ENCODE data around the gene MED25.

The MED25 gene

DNA sequence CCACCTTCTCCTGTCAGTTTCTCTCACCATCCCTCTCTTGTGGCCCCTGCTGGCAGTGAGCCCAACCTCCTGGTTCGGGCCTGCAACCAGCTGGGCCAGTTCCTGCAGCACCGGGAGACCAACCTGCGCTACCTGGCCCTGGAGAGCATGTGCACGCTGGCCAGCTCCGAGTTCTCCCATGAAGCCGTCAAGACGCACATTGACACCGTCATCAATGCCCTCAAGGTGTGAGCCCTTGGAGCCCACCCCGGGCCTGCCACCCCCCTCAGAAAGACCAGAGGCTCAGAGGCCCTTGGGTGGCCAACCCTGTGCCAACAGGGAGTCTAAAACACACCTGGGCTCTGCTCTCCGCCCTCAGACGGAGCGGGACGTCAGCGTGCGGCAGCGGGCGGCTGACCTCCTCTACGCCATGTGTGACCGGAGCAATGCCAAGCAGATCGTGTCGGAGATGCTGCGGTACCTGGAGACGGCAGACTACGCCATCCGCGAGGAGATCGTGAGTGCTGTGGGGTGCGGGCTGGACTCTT is 18.8 kb upstream of the MED25 start:
- DNase-seq: no peak

DNA sequence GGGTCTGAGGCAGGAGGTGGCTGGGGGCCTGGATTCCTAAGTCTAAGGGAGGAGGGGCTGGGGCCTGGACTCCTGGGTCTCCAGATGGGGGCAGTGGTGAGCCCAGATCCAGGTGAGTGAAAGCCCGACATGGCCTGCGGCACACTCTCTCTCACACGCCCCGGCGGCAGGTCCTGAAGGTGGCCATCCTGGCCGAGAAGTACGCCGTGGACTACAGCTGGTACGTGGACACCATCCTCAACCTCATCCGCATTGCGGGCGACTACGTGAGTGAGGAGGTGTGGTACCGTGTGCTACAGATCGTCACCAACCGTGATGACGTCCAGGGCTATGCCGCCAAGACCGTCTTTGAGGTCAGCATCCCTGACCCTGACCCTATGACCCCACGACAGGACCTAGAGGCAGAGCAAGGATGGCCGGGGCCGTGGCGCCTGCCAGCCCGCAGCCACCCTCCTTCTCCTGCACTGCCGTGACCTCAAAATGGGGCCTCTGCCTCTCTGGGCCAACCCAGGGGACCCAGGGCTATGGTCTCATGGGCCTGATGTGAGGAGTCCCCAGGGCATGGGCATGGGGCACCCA is 18.2 kb upstream of the MED25 start:
- peak; percentile 44 for DNase-seq

DNA sequence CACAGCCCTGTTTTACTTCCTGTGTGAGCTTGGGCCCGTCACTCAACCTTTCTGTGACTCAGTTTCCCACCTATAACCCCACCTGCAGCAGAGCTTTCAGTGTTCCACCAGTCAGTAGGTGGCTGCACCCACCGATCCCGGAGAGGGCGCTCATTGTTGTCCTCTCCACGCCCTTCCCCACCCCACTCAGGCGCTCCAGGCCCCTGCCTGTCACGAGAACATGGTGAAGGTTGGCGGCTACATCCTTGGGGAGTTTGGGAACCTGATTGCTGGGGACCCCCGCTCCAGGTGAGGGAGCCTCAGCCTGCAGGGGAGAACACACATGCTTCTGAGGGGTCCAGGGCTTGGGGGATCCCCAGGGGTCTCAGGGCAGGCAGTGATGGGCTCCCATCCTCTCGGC is 17.3 kb upstream of the MED25 start:
- DNase-seq: no peak

DNA sequence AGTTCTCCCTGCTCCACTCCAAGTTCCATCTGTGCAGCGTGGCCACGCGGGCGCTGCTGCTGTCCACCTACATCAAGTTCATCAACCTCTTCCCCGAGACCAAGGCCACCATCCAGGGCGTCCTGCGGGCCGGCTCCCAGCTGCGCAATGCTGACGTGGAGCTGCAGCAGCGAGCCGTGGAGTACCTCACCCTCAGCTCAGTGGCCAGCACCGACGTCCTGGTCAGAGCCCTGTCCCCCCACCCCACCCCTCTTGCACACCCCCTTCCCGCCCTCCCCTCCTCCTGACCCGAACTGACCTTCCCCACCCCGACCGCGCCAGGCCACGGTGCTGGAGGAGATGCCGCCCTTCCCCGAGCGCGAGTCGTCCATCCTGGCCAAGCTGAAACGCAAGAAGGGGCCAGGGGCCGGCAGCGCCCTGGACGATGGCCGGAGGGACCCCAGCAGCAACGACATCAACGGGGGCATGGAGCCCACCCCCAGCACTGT is 16.6 kb upstream of the MED25 start:
- DNase-seq: no peak

DNA sequence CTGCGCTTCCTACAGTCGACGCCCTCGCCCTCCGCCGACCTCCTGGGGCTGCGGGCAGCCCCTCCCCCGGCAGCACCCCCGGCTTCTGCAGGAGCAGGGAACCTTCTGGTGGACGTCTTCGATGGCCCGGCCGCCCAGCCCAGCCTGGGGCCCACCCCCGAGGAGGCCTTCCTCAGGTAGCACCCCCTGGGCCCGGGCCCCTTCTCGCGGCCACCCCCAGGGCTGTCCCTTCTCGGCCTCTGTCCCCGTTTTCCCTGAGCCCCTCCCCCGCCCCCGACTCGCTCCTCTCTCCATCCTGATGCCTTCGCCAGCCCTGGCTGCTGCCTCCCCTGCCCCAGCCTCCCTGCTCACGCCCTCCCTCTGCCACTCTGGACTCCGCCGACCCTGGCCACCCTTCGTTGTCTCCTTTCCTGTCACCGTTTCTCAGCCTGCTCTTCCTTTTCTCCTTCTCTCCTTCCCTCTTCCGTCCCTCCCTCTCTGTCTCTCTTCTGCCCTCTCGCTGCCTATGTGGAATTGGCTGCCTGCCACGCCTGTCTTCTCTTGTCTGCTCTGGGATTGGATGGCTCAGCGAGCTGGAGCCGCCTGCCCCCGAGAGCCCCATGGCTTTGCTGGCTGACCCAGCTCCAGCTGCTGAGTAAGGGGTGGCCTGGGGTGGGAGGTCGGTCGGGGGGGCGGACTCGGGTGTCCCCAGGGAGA is 16.0 kb upstream of the MED25 start:
- DNase-seq: peak; percentile 94

DNA sequence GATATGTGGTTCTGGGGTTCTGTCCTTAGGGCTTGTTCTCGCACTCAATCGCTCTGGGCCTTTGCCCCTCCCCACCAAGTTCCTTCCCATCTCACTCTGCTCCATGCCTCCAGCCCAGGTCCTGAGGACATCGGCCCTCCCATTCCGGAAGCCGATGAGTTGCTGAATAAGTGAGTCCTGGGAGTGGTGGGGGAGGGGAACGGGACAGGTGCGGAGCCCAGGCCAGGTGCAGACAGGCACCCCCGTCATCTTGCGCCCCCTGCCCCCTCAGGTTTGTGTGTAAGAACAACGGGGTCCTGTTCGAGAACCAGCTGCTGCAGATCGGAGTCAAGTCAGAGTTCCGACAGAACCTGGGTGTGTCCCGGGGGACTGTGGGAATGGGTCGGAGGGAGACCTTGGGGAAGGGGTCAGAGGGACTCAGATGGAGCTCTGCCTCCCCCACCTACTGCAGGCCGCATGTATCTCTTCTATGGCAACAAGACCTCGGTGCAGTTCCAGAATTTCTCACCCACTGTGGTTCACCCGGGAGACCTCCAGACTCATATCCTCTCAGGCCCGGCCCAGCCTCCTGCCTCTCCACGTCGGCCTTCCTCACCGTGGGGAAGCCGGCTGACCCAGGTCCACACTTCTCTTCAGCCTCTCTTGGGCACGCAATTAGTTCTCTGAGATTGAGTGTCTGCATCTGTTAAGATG is 15.1 kb upstream of the MED25 start:
- no peak for DNase-seq

DNA sequence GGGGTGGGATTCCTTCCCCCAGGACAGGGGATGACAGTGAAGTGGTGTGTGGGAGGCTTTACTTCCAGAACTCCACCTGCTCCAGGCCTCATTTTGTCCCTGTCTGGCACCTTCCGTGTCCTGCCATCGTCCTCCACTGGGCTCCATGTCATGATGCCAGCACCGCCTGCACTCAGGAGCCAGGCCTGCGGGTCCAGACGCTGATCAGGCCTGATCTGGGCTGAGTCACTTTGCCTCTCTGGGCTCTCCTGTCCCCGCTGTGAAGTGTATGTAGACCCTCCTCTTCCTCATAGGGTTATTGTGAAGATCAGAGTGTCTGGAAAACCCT is 14.6 kb upstream of the MED25 start:
- no peak for DNase-seq

DNA sequence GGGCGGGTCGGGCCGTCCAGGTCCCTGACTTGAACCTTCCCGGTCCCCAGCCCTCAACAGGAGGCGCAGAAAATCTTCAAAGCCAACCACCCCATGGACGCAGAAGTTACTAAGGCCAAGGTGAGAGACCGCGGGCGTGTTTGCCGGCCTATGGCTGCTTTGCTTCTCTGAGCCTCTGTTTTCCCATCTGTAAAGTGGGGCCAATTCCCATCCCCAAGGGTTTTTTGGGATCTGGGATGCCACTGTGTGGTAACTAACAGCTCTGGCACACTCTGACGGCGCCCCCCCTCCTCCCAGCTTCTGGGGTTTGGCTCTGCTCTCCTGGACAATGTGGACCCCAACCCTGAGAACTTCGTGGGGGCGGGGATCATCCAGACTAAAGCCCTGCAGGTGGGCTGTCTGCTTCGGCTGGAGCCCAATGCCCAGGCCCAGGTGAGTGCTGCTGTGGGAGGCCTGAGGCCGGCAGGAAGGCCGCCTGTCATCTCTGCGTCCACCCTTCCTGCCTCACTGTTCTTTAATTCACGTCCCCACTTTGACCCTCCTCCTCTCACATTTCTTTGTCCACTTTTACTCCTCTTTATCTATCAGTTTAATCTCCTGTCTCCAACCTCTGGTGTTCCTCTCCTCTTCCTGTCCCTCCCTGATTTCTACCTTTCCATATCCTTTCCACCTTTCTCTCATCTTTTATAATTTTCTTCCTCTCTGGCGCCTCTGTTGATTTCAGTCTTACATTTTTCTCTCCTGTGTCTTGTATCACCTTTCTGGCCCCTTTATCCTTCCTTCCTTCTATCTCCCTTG is 12.1 kb upstream of the MED25 start:
- no peak for DNase-seq

DNA sequence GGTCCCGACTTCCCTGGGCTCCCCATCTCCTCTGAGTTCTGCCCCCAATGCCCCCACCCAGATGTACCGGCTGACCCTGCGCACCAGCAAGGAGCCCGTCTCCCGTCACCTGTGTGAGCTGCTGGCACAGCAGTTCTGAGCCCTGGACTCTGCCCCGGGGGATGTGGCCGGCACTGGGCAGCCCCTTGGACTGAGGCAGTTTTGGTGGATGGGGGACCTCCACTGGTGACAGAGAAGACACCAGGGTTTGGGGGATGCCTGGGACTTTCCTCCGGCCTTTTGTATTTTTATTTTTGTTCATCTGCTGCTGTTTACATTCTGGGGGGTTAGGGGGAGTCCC is 11.5 kb upstream of the MED25 start:
- no peak for DNase-seq

DNA sequence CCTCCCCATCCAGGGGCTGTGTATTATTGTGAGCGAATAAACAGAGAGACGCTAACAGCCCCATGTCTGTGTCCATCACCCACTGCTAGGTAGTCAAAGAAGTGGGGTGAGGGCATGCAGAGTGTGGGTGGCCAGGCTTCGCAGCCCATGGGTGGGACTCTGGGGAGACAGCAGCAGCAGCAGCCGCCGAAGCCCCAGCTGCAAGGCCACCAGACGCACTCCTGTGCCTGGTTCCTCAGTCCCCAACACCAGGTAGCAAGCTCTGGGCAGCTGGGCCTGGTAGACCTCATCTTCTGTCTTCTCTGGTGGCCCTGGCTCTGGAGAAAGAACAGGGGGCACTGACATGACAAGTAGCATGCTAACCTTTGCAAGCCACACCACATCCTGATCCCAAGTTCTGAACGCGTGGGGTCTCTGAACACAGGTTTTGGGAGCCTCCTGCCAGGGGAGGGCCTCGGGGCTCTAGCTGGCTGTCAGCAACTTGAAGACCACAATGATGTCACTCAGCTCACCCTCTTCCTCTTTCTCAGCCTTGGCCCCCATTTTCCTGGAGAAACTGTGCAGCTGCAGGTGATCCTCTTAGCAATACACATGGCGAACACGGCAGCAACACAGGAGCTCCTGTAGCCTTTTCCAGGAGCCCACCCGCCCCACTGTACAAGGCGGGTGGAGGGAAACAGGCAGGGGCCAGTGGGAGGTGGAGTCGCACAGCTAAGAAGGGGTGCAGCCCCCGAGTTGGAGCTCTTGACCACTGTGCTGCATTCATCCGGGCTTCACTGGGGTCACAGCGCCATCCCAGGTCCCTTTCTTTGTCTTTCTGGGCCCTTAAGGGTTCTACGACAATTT is 10.8 kb upstream of the MED25 start:
- no peak for DNase-seq

DNA sequence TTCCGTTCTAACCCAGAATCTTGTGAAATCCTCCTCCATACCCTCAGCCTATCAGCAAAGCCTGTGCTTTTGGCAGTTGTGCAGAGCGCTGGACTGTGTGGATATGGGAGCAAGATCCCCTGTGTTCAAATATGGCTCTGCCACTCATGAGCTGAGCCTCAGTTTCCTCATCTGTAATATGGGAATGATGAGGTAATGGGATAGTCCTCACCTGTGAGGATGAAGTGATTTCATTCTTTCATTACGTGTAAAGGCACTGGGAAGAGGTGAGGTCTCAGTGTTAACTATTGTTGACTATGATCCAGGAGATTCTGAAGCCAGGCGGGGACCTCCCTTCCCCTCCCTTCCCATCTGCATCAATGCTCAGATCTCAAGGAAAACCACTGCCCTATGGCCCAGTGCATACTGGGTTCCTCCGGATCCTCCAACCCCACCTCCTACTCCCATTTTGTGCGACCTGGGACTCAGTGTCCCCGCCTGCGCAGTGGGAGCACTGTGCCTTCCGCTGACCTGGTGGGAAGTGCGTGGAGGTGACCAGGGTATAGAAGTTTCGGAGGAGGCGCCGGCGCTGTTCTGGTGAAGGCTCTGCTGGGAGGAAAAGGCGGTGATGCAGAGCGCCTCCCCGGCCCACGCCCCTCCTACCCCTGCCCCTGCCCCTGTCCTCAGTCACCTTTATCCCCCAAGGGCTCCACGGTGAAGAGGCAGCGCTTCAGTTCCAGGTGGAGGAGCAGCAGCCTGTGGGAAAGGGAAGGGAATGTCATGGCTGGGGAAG is 10.0 kb upstream of the MED25 start:
- no peak for DNase-seq

DNA sequence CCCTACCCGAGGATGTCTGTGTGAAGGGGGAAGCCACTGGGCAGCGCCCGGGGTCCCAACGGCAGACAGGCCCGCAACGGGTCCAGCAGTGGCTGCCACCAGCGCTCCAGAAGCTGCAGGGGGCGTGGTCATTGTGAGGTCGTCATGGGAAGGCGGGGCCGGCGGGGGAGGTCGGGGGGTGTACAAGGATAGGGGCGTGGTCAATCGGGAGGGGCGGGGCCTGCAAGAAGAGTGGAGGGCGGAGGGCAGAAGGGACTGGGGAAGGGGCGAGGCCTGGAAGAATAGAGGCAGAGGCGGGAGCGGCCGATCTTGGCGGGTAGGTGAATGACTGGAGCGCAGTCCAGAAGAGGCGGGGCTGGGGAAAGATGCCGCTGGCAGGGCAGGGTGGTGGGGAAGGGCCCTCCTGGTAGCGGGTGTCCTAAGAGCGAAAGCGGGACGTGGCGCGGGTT is 9.4 kb upstream of the MED25 start:
- DNase-seq: peak; percentile 91

DNA sequence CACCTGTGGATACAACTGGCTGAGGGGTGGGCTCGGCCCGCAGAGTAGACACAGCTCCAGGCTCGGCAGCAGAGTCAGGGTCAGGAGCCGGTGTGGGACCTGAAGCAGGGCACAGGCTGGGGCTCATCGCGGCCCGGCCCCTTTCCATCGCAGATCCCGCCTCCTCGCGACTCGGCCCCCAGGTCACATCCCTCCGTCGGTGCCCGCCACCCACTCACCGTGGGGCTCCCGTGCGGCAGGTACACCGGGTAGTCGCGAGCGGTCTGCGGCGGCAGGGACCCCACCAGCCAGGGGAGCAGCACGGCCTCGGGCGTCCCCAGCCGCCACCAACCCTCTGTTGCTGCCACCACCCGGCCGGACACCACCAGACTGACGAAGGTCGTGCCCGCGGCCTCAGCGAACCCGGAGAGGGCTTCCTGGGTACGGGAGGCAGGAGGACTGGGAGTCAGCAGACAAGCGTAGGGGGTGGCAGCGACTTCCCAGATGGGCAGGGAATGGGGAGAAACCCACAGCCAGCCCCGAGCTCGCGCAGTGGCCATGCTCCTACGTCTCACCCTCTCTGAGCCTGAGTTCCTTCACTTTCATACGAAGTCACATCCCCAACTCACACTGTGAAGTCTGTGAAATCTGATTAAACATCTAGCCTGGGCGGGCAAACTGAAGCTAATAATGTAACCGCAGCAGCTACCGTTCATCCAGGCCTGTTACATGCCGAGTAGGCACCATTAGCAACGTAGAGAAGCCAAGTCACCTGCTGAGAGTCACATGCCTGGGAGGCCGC is 8.7 kb upstream of the MED25 start:
- DNase-seq: no peak

DNA sequence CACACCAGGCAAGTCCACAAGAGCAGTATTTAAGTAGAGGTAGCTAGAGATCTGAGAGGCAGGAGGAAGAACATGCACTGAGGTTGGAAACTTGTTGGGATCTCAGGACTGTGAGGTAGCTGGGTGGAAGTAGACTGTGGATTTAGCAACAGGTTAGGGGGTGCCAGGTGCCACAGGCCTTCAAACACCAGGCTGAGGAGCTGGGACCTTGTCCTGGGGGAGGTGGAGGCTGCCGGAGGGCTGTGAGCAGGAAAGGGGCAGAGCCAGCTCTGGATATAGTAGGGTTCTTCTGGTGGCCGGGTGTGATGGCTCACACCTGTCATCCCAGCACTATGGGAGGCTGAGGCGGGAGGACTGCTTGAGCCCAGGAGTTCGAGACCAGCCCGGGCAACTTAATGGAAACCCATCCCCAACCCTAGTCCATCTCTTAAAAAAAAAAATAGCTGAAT is 8.1 kb upstream of the MED25 start:
- DNase-seq: no peak

DNA sequence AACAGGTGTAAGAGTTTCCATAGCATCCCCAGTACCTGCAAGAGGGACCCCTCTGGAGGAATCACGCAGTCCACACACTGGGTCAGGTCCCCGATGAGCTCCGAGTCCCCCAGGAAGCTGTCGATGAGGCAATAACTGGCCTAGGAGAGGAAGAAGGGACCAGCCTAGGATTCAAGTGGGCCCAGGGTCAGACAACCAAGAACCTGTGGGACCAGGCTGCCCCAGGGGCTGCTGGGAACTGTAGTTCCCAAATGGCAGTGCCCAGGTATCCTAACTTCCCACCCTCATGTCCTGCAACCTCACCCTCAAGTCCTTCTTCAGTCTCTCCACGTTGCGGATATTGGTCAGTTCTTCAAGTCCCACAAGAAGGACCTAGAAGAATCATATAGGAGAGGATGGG is 6.8 kb upstream of the MED25 start:
- no peak for DNase-seq

DNA sequence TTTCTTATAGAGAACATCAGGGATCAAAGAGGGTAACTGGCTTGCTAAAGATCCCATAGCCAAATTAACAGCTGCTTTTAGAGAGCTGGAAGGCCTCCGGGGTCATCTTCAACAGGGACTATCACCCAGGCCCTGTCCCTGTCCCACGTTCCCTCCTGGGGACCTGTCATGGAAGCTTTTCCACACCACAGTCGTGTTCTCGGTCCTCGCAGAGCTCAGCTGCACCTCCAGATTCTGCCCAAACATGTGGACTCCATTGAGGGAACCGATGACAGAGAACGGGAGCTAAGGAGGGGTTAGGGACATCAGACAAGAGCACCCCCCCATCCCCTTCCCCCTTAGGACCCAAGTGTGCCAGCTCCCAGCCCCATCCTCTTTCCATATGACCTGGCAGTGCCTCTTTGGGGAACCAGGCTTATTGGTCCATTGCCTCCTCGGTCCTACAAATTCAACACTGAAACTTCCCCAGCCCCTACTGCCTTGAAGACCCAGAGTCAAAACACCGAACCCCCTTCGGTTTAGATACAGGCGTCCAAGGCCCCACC is 5.6 kb upstream of the MED25 start:
- peak; percentile 50 for DNase-seq

DNA sequence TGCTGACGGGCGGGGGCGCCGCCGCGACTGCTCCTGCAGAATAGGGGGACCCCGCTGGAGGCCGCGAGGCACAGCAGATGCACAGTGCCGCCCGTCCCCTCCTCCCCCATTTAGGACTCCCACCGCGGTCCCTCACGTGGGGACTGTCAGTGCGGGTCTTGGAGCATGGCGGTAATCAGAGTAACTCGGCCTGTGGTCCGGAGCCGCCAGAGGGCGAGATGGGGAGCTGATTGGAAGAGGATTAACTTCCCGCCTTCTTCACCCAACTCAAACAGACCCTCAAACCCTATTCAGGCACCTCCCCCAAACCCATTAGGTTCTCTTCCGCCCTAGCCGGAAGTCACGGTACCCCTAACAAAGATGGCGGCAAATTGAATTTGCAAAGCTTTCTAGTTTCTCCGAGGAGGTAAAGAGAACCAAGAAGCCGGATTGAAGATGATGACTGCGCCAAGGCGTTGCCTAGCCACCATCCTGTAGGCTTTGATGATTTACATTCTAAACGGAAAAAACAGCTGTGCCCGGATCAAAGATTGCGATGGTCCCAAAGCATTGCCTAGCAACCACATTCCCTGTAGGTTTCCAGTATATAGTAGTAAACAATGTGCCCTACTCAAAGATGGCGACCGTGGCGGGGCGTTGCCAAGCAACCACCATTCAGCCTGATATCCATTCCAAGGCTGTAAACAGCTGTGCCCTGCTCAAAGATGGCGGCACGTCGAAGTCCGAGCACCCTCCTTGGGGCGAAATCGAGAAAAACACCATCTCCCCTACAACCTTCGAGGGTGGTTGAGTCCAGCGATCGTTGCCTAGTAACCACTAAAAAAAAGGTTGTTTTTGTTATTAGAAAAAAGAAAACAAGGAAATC is 4.9 kb upstream of the MED25 start, which contains the start of gene FUZ:
TSS of gene FUZ (minus strand) at position 296 of the 865 bp plus-strand sequence. CDS start at position 110, 186 bp downstream.
- DNase-seq: peak; percentile 99

DNA sequence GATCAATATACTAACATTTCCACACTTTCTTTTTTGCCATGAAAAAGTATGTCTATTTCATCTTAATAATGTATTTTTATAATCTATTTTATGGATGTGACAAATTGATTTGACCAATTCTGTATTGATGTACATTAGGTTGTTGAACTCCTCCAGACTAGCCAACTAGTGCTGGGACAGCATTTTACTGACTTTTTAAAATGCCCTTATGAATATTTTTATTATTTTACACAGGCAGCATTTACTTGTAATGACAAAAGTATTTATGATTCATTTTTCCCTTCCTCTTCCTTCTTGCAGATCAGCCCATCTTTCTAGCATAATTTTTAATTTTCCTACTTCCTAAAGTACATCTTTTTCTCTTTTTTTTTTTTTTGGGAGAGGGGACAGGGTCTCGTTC is 4.1 kb upstream of the MED25 start:
- DNase-seq: no peak

DNA sequence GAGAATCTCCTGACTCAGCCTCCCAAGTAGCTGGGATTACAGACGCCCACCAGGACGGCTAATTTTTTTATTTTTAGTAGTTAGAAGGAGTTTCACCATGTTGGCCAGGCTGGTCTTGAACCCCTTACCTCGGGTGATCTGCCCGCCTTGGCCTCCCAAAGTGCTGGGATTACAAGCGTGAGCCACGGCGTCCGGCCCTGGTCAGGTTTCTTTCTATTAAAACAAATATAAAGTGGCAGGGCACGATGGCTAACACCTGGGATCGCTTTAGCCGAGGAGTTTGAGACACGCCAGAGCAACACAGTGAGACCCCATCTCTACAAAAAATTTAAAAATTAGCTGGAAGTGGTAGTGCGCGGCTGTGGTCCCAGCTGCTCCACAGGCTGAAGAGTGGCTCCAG is 1.5 kb upstream of the MED25 start:
- peak; percentile 45 for DNase-seq
